Body of pancreas (tissue), 4 donors: Measurements from ENCODE around the gene KCNF1. TPM values are rescaled to one million over a fixed set of nuclear protein-coding genes. Genes with fewer than 3 reads are reported as not detected.

Experiments
- ATAC-seq: fragments of 150-250 bp; one replicate; pipeline ENCODE4 v1.9.1; 2016
- DNase-seq, 4 donors: peaks; one replicate each; pipeline ENCODE4 v3.0.0-alpha.2; 2019
- H3K27ac ChIP-seq, 4 donors: fragments of 200-600 bp; sonication (generic); 1 replicate in 3 of 4; 2 replicates in 1 of 4; pipeline versions ENCODE4 v1.5.1 to v1.6.1; 2016 to 2019; ENCODE audit warnings: mild to moderate bottlenecking in 1 of 4, mixed read lengths in 1 of 4, moderate library complexity in 1 of 4
- H3K27me3 ChIP-seq, 2 donors: fragments of 200-600 bp; sonication (generic); one replicate each; pipeline ENCODE4 v1.6.0; 2016; ENCODE audit warnings: mild to moderate bottlenecking in 1 of 2
- H3K36me3 ChIP-seq, 2 donors: fragments of 200-600 bp; sonication (generic); replicated peaks in 1 of 2; 2 replicates each; pipeline ENCODE4 v1.5.1; 2016; ENCODE audit warnings: low read depth in 2 of 2; ENCODE audit not compliant: insufficient read depth in 1 of 2
- H3K4me1 ChIP-seq: fragments of 200-600 bp; sonication (generic); one replicate; pipeline ENCODE4 v1.6.0; 2016
- H3K4me3 ChIP-seq, 2 donors: fragments of 200-600 bp; sonication (generic); 1 replicate in 1 of 2; 2 replicates in 1 of 2; pipeline ENCODE4 v1.5.1; 2016 to 2019
- H3K9me3 ChIP-seq, 3 donors: fragments of 200-600 bp; sonication (generic); 1 replicate in 2 of 3; 2 replicates in 1 of 3; pipeline ENCODE4 v1.5.1; 2016
- POLR2A ChIP-seq, 3 donors: fragments of 450-650 bp; IDR thresholded peaks; one replicate each; pipeline ENCODE4 v1.6.1; 2016; ENCODE audit warnings: antibody characterized with exemption in 3 of 3, mild to moderate bottlenecking in 2 of 3
- WGBS, 2 donors: methylation state at CpG; one replicate each; pipeline ENCODE4 v1.1.5; 2017; 5-methylcytosine and 5-hydroxymethylcytosine counted together
- intact Hi-C: fragments of 100-400 bp; cut with DNase I; formaldehyde crosslinking; loops from one replicate; pipeline ENCODE4 v1.15.1; 2023
- total RNA-seq, 2 donors: library from RNA; depleted of rRNA; stranded (reverse); fragments of >200 nt; gene quantifications; one replicate each; pipeline ENCODE4 v1.1.0, GENCODE V29; 2016
- TF ChIP-seq, protein P1 (sequence below), 7 experiments: fragments of 450-650 bp in 4 of 7; fragments of 200-600 bp in 3 of 7; sonication (generic) in 3 of 7; IDR thresholded peaks; one replicate each; pipeline ENCODE4 v1.5.1; 2016 to 2019; ENCODE audit warnings: antibody characterized with exemption in 7 of 7

KCNF1 gene
- total RNA-seq, 2 donors from 2014 or later, result 5.3 TPM; not detected in 1

DNA sequence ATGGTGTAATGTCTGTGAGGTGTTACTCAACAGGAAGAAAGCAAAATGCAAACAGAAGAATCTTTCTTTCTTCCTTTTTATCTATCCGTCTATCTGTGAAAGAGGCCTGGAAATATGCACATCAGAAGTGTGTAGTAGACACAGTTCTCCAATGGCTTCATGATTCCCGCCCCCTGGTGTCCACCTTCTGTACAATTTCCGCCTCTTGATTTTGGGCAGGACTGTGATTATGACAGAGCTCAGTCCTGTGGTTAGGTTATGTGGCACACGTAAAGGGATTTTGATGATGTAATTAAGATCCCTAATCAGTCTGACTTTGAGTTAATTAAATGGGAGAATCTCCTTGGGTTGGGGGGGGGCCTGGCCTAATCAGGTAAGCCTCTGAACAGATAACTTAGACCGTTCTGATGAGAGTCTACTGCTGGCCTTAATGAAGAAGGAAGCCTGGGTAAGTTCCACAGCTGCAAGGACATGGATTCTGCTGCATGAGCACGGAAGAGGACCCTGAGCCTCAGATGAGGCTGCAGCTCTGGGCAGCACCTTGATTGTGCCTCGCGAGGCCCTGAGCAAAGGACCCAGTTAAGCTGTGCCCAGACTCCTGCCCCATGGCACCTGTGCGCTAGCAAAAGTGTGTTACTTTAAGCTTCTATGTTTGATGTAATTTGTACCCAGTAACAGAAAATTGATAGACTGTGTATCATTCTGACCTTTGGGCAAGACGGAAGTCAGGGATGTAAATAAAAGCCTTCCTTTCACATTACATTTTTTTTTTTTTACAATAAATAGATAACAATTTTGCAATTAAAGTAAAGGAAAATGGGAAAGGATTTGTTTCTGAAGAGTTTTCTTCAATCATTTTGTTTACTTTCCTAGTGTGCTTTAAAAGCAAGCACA lies 11.3 kb upstream of the KCNF1 start:
- intact Hi-C loops, result no loop called here
- H3K27ac ChIP-seq, result no peak overlapping the region
- ATAC-seq, result no peak
- H3K9me3 ChIP-seq, result no peaks in the 10 kb centered on the region
- TF ChIP-seq, protein P1, sequence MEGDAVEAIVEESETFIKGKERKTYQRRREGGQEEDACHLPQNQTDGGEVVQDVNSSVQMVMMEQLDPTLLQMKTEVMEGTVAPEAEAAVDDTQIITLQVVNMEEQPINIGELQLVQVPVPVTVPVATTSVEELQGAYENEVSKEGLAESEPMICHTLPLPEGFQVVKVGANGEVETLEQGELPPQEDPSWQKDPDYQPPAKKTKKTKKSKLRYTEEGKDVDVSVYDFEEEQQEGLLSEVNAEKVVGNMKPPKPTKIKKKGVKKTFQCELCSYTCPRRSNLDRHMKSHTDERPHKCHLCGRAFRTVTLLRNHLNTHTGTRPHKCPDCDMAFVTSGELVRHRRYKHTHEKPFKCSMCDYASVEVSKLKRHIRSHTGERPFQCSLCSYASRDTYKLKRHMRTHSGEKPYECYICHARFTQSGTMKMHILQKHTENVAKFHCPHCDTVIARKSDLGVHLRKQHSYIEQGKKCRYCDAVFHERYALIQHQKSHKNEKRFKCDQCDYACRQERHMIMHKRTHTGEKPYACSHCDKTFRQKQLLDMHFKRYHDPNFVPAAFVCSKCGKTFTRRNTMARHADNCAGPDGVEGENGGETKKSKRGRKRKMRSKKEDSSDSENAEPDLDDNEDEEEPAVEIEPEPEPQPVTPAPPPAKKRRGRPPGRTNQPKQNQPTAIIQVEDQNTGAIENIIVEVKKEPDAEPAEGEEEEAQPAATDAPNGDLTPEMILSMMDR (IDR thresholded peaks at IDR 0.05), result peak in 2 of 7 experiments; percentile 20 to 35
- TF ChIP-seq POLR2A (IDR thresholded peaks at IDR 0.05), result no peak
- H3K27me3 ChIP-seq, result no peaks in the 10 kb centered on the region
- H3K36me3 ChIP-seq, result no peaks in the 10 kb centered on the region
- H3K4me1 ChIP-seq, result no peaks in the 10 kb centered on the region
- H3K4me3 ChIP-seq, result no peak overlapping the region
- WGBS, 2 donors, result 80 to 83% methylated on average over 10 of the region's 10 CpGs
- DNase-seq, result peak in 1 of 4 donors; percentile 44

DNA sequence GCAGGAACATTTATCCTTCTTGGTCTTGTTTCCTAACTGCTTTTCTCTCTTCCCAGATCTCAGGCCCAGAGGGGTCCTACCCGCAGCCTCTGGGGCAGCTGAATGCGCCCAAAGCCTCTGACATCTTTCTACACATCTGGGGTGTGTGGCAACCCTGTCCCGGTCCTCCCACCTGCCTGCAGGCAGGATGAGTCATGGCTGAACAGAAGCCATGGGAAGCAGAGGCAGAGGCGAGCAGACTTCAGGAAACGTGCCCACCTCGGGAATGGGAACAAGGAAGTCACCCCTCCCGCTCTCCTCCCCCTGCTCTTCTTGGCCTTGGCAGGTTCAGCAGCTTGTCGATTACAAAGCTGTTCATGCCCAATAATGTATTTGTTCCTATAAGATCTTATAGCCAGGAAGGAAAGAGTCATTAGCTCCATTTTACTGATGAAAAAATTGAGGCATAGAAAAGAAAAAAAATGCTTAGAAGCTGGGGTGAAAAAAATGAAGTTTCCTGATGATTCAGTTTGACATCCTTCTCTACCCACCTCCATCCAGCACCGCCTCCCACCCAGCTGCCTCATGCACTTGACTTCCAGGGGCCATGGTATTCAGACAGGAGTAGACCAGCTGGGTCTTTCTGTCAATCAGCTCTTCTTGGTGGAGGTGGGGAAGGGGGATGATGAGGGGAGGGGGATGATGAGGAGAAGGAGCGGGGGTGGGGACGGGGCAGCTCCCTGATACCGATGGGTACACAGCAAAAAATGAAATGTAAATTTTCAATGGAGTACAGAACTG lies 10.4 kb upstream of the KCNF1 start:
- Histone ChIP-seq H3K27me3 (no peaks in the 10 kb centered on the region), H3K36me3 (no peaks in the 10 kb centered on the region), H3K9me3 (no peaks in the 10 kb centered on the region), H3K4me1 (no peaks in the 10 kb centered on the region), H3K27ac (no peak overlapping the region), H3K4me3 (no peak overlapping the region)
- no peak for DNase-seq
- WGBS, 2 donors, result 66 to 73% methylated on average over 12 of the region's 12 CpGs
- no peak for ATAC-seq
- intact Hi-C loops, result no loop called here
- TF ChIP-seq POLR2A (IDR thresholded peaks at IDR 0.05), result no peak
- TF ChIP-seq, protein P1 (IDR thresholded peaks at IDR 0.05), result no peak

DNA sequence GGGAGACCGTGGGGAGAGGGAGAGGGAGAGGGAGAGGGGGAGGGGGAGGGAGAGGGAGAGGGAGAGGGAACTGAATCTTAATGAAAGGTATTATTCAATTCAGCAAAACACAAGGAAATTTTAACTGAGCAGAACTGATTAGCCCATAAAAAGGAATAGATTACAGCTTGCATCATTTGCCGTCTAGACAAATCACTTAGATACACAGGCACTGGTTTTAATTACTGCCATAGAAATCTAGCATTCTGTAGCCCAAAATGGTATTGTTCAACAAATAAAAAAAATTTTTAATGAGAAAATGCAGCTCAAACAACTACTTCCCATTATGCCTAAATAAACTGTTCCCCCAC lies 7.9 kb upstream of the KCNF1 start:
- Histone ChIP-seq H3K4me3 (no peak overlapping the region), H3K27ac (no peak overlapping the region), H3K9me3 (no peaks in the 10 kb centered on the region), H3K27me3 (no peaks in the 10 kb centered on the region), H3K36me3 (no peaks in the 10 kb centered on the region), H3K4me1 (no peaks in the 10 kb centered on the region)
- TF ChIP-seq, protein P1 (IDR thresholded peaks at IDR 0.05), result no peak
- TF ChIP-seq POLR2A (IDR thresholded peaks at IDR 0.05), result no peak
- ATAC-seq (no peak), DNase-seq (no peak)
- WGBS, 2 donors, result 76 to 90% methylated on average over 2 of the region's 2 CpGs
- intact Hi-C loops, result no loop called here

DNA sequence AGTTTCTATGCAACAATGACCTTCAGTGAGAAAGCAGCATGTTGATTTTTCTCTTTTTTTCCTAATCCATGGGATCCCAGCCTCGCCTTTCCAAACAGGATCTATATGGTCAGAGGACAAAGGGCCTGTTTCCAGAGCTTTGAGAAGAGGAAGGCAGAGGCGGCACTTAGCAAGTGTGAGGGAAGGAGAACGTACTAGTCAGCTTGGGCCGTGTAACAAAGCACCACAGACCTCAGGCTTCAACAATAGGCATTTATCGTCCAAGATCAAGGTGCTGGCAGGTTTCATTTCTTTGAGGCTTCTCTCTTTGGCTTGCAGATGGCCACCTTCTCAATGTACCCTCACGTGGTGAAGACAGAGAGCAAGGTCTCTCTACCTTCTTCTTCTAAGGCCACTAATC lies 7.3 kb upstream of the KCNF1 start:
- WGBS, 2 donors, result 82 to 93% methylated on average over 6 of the region's 6 CpGs
- Histone ChIP-seq H3K4me1 (no peaks in the 10 kb centered on the region), H3K27ac (no peak overlapping the region), H3K9me3 (no peaks in the 10 kb centered on the region), H3K27me3 (no peaks in the 10 kb centered on the region), H3K36me3 (no peaks in the 10 kb centered on the region), H3K4me3 (no peak overlapping the region)
- intact Hi-C loops, result no loop called here
- ATAC-seq (no peak), DNase-seq (no peak)
- no peak for TF ChIP-seq POLR2A (IDR thresholded peaks at IDR 0.05)
- TF ChIP-seq, protein P1 (IDR thresholded peaks at IDR 0.05), result no peak
